Naive B cell (primary cell): ENCODE measurements around the gene OSBP2. TPM values are rescaled to one million over a fixed set of nuclear protein-coding genes. Genes with fewer than 3 reads are reported as not detected.

ENCODE experiments used
- ATAC-seq, 2 donors: fragments of 150-1000 bp; cut with Tn5 transposase; 2 replicates each; pipeline ENCODE4 v1.10.0; 2021; ENCODE audit warnings: low read depth in 2 of 2, mild to moderate bottlenecking in 2 of 2, moderate library complexity in 2 of 2
- DNase-seq: peaks from one replicate; pipeline ENCODE4 v3.0.0; 2022
- H3K27ac Mint-ChIP-seq, 6 donors: one replicate each; pipeline ENCODE4 v1.8.0; 2020 to 2022; ENCODE audit warnings: mild to moderate bottlenecking in 6 of 6, mixed read lengths in 6 of 6, moderate library complexity in 5 of 6, inconsistent platforms in 2 of 6
- H3K27me3 Mint-ChIP-seq, 3 donors: one replicate each; pipeline ENCODE4 v1.8.0; 2021 to 2022; ENCODE audit warnings: mixed read lengths in 3 of 3, mild to moderate bottlenecking in 1 of 3
- H3K36me3 Mint-ChIP-seq, 2 donors: one replicate each; pipeline ENCODE4 v1.8.0; 2020 to 2022; ENCODE audit warnings: mixed read lengths in 2 of 2, inconsistent platforms in 1 of 2, mild to moderate bottlenecking in 1 of 2
- H3K4me1 Mint-ChIP-seq, 3 donors: one replicate each; pipeline ENCODE4 v1.8.0; 2020 to 2022; ENCODE audit warnings: mixed read lengths in 3 of 3, inconsistent platforms in 1 of 3, mild to moderate bottlenecking in 1 of 3, moderate library complexity in 1 of 3
- H3K4me3 Mint-ChIP-seq, 8 donors: one replicate each; pipeline ENCODE4 v1.8.0; 2020 to 2022; ENCODE audit warnings: mild to moderate bottlenecking in 8 of 8, mixed read lengths in 8 of 8, moderate library complexity in 8 of 8, inconsistent platforms in 2 of 8
- H3K9me3 Mint-ChIP-seq, 7 donors: one replicate each; pipeline ENCODE4 v1.8.0; 2020 to 2022; ENCODE audit warnings: mixed read lengths in 7 of 7, mild to moderate bottlenecking in 5 of 7, inconsistent platforms in 2 of 7, moderate library complexity in 1 of 7
- polyA plus RNA-seq, 6 donors: library from polyadenylated mRNA; unstranded; fragments of 300-500 nt; fragmentation: Illumina TruSeq; gene quantifications; one replicate each; pipeline ENCODE4 v1.2.3, GENCODE V29; 2021; ENCODE audit warnings: low read depth in 6 of 6

The OSBP2 gene, protein sequence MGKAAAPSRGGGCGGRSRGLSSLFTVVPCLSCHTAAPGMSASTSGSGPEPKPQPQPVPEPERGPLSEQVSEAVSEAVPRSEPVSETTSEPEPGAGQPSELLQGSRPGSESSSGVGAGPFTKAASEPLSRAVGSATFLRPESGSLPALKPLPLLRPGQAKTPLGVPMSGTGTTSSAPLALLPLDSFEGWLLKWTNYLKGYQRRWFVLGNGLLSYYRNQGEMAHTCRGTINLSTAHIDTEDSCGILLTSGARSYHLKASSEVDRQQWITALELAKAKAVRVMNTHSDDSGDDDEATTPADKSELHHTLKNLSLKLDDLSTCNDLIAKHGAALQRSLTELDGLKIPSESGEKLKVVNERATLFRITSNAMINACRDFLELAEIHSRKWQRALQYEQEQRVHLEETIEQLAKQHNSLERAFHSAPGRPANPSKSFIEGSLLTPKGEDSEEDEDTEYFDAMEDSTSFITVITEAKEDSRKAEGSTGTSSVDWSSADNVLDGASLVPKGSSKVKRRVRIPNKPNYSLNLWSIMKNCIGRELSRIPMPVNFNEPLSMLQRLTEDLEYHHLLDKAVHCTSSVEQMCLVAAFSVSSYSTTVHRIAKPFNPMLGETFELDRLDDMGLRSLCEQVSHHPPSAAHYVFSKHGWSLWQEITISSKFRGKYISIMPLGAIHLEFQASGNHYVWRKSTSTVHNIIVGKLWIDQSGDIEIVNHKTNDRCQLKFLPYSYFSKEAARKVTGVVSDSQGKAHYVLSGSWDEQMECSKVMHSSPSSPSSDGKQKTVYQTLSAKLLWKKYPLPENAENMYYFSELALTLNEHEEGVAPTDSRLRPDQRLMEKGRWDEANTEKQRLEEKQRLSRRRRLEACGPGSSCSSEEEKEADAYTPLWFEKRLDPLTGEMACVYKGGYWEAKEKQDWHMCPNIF
- 1 to 10 TPM in 1 of 6 donors, under 1 TPM in 4, not detected in 1; 0.20 to 1.1 (median 0.61) TPM for polyA plus RNA-seq

DNA sequence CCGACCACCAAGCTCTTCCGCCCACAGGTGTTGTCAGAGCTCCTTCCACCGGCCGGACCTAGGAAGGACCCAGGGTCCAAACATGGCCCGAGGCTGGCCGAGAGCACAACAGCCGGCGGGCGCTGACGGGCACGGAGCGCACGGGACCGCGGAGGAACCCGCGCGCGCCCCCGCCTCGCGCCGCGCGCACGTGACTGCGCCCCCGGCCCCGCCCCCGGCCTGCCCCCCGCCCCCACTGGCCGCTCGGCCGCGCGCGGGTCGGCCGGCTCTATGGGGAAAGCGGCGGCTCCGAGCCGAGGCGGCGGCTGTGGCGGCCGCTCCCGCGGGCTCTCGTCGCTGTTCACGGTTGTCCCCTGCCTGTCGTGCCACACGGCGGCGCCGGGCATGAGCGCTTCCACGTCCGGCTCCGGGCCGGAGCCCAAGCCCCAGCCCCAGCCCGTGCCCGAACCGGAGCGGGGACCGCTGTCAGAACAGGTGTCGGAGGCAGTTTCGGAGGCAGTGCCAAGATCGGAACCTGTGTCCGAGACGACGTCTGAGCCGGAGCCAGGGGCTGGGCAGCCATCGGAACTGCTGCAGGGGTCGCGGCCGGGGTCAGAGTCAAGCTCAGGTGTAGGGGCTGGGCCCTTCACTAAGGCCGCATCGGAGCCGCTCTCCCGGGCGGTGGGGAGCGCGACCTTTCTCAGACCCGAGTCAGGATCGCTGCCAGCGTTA lies at the start of gene OSBP2:
Gene OSBP2 (plus strand): TSS at position 235 of the 711 bp plus-strand sequence. CDS start 36 bp downstream, at position 271.
- DNase-seq (peak; percentile 15), ATAC-seq (peak; percentile 51 to 52)
- Mint-ChIP-seq H3K4me3 (peak within 1 kb of the TSS; percentile 81 to 94 (median 92)), H3K27ac (peak within 1 kb of the TSS in 5 of 6 donors; percentile 72 to 95 (median 83)), H3K27me3 (peaks cover 38 to 57% (median 38%) of the 10 kb centered on the region in 3 donors), H3K4me1 (peaks cover 9 to 22% (median 12%) of the 10 kb centered on the region in 3 donors), H3K9me3 (no peaks in the 10 kb centered on the region), H3K36me3 (no peaks in the 10 kb centered on the region)

DNA sequence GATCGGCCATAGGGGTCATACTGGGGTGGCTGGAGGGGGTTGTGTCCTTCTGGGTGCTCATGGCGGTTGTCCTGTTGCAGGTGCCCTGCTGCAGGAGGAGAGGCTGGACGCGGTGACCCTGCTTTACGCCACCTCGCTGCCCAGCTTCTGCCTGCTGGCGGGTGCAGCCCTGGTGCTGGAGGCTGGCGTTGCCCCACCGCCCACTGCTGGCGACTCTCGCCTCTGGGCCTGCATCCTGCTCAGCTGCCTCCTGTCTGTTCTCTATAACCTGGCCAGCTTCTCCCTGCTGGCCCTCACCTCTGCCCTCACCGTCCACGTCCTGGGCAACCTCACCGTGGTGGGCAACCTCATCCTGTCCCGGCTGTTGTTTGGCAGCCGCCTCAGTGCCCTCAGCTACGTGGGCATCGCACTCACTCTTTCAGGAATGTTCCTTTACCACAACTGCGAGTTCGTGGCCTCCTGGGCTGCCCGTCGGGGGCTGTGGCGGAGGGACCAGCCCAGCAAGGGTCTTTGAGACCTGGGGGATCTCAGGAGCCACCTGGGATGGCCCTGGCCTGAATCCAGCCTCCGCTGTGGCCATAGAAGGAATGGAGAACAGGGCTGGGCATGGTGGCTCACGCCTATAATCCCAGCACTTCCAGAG lies 48.0 kb upstream of the OSBP2 start:
- H3K9me3 Mint-ChIP-seq = no peaks in the 10 kb centered on the region
- H3K27me3 Mint-ChIP-seq = no peaks in the 10 kb centered on the region
- H3K4me1 Mint-ChIP-seq = peaks cover 0 to 11% (median 0%) of the 10 kb centered on the region in 3 donors
- DNase-seq = no peak
- no peaks in the 10 kb centered on the region for H3K36me3 Mint-ChIP-seq
- H3K4me3 Mint-ChIP-seq = no peak overlapping the region
- peak overlapping the region in 1 of 6 donors; percentile 30 for H3K27ac Mint-ChIP-seq
- ATAC-seq = no peak

DNA sequence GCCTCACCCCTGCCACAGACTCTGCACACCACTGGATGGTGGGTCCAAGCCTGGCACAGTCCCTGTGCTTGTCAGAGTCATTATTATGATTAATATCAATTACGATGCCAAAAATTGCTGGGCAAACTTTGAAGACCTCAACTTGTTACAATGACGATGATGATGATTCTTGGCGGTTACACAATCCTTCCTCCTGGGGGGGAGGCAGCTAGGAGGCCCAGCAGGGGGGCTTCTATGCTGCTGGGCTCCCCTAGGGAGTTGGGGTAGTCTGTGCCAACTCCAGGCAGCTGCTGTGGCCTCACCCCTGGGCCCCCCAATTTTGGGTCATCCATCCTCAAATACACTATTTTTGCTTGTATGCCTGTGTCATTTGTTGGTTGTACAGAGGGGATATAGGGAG lies 47.1 kb upstream of the OSBP2 start:
- Mint-ChIP-seq H3K9me3 (no peaks in the 10 kb centered on the region), H3K36me3 (no peaks in the 10 kb centered on the region), H3K27me3 (no peaks in the 10 kb centered on the region), H3K27ac (no peak overlapping the region), H3K4me3 (no peak overlapping the region), H3K4me1 (peaks cover 0 to 11% (median 0%) of the 10 kb centered on the region in 3 donors)
- ATAC-seq (no peak), DNase-seq (no peak)

DNA sequence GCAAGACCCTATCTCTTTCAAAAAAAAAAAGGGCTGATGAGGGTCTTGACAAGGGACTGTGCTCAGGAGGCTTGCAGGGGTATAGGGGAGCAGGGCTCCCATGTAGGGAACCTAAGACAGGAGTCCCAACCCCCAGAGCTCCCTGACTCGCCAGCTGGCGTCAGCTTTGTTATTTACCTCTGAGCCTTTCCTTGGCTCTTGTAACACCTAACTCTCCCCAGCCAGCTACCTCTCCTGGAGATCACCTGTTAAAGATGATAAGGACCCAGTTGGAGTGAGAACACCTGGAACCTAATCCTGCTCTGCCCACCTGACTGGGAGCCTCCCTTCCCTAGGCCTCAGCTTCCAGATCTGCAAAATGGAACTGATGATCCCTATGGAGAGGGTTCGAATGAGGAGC lies 45.8 kb upstream of the OSBP2 start:
- no peaks in the 10 kb centered on the region for H3K9me3 Mint-ChIP-seq
- DNase-seq = no peak
- no peak for ATAC-seq
- H3K36me3 Mint-ChIP-seq = no peaks in the 10 kb centered on the region
- H3K4me1 Mint-ChIP-seq = peaks cover 0 to 11% (median 0%) of the 10 kb centered on the region in 3 donors
- peak overlapping the region in 1 of 6 donors; percentile 61 for H3K27ac Mint-ChIP-seq
- no peaks in the 10 kb centered on the region for H3K27me3 Mint-ChIP-seq
- H3K4me3 Mint-ChIP-seq = no peak overlapping the region

DNA sequence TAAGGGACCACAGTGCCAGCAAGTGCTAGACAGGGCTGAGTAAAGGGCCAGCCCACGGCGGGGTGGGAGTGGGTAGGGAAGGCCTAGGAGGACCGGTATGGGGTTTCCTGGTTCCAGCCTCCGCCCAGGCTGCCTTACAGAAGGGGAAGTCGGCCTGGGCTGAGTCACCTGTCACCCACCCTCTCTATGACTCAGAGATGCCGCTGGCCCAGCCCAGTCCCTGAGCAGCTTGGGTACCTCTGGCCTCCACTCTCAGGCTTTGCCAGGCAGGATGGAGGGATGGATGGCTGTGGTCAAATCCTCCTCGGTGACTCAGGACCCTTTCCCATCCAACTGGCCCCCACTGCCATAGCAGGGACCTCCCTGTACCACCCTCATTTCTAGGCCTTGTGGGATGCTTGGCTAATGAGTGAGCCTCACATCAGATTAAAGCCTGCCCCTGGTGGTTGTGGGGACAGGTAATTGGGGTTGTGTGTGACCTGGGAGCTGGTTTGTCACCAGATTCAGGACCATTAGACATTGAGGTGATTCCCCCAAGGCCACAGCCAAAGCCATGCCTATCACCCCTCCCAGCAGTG lies 45.2 kb upstream of the OSBP2 start:
- no peak for DNase-seq
- peaks cover 0 to 11% (median 3%) of the 10 kb centered on the region in 3 donors for H3K4me1 Mint-ChIP-seq
- H3K27me3 Mint-ChIP-seq = no peaks in the 10 kb centered on the region
- H3K4me3 Mint-ChIP-seq = peak overlapping the region in 1 of 8 donors; percentile 66
- H3K36me3 Mint-ChIP-seq = no peaks in the 10 kb centered on the region
- peak; percentile 64 for ATAC-seq
- H3K9me3 Mint-ChIP-seq = no peaks in the 10 kb centered on the region
- H3K27ac Mint-ChIP-seq = no peak overlapping the region

- no peaks in the 10 kb centered on the region for H3K27me3 Mint-ChIP-seq
- H3K36me3 Mint-ChIP-seq = no peaks in the 10 kb centered on the region
- H3K4me3 Mint-ChIP-seq = no peak overlapping the region
- no peak overlapping the region for H3K27ac Mint-ChIP-seq
- H3K9me3 Mint-ChIP-seq = no peaks in the 10 kb centered on the region
- peaks cover 0 to 11% (median 3%) of the 10 kb centered on the region in 3 donors for H3K4me1 Mint-ChIP-seq
- DNase-seq = no peak
- ATAC-seq = no peak
Measured at GRCh38 chr22:30650508-30651116, 44.1 kb upstream of the OSBP2 start.

DNA sequence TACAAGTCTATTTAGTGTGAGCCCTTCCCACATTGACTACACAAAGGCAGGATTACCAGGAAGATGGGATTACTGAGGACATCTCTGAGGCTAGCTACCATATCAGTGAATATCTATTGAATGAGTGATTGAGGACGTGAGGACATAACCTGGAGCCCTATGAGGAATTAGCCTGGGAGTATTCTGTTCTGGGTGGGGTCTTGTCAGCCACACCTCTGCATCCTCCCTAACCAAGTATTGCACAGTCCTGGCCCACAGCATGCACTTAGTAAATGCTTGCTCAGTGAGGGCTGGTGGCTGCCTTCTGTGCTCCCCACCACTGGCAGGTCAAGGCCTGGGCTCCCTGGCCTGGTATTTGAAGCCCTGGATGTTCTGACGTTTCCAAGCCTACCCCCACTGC lies 41.8 kb upstream of the OSBP2 start:
- Mint-ChIP-seq H3K4me3 (no peak overlapping the region), H3K27ac (no peak overlapping the region), H3K27me3 (no peaks in the 10 kb centered on the region), H3K9me3 (no peaks in the 10 kb centered on the region), H3K36me3 (no peaks in the 10 kb centered on the region), H3K4me1 (peaks cover 0 to 10% (median 3%) of the 10 kb centered on the region in 3 donors)
- ATAC-seq (no peak), DNase-seq (no peak)

GRCh38 chr22:30654361-30654760 lies 40.3 kb upstream of the OSBP2 start:
- H3K27ac Mint-ChIP-seq = peak overlapping the region in 1 of 6 donors; percentile 78
- peaks cover 0 to under 1% of the 10 kb centered on the region in 2 donors for H3K36me3 Mint-ChIP-seq
- H3K4me1 Mint-ChIP-seq = peaks cover 0 to 4% (median 3%) of the 10 kb centered on the region in 3 donors
- H3K27me3 Mint-ChIP-seq = no peaks in the 10 kb centered on the region
- DNase-seq (no peak), ATAC-seq (no peak)
- H3K9me3 Mint-ChIP-seq = no peaks in the 10 kb centered on the region
- peak overlapping the region in 1 of 8 donors; percentile 2 for H3K4me3 Mint-ChIP-seq

- no peak for ATAC-seq
- H3K27ac Mint-ChIP-seq = no peak overlapping the region
- H3K9me3 Mint-ChIP-seq = no peaks in the 10 kb centered on the region
- H3K36me3 Mint-ChIP-seq = peaks cover 0 to 12% of the 10 kb centered on the region in 2 donors
- H3K27me3 Mint-ChIP-seq = no peaks in the 10 kb centered on the region
- H3K4me1 Mint-ChIP-seq = peaks cover 0 to 3% (median 0%) of the 10 kb centered on the region in 3 donors
- no peak for DNase-seq
- H3K4me3 Mint-ChIP-seq = no peak overlapping the region
Measured at GRCh38 chr22:30655532-30655931, 39.1 kb upstream of the OSBP2 start.

DNA sequence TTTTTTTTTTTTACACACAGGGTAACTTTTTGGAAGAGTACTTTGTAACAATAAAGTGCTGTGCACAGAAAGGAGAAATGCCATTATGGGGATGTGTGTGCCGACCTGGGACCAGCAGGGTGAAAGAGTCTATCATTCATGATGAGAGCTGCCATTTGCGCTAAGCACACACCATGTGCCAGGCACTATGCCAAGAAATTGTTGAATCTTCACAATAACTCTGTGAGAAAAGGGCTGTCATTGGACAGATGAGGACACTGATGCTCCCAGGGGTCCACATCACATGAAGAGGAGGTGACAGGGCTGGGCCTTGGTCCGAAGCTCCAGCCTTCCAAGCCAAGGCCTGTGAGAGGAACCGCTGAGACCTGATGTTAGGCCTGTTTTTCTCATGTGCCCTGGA lies 32.6 kb upstream of the OSBP2 start:
- DNase-seq (no peak), ATAC-seq (no peak)
- Mint-ChIP-seq H3K27me3 (no peaks in the 10 kb centered on the region), H3K4me1 (peaks cover 10 to 22% (median 12%) of the 10 kb centered on the region in 3 donors), H3K9me3 (no peaks in the 10 kb centered on the region), H3K4me3 (peak overlapping the region in 1 of 8 donors; percentile 36), H3K36me3 (peaks cover 11 to 29% of the 10 kb centered on the region in 2 donors), H3K27ac (peak overlapping the region in 1 of 6 donors; percentile 21)

DNA sequence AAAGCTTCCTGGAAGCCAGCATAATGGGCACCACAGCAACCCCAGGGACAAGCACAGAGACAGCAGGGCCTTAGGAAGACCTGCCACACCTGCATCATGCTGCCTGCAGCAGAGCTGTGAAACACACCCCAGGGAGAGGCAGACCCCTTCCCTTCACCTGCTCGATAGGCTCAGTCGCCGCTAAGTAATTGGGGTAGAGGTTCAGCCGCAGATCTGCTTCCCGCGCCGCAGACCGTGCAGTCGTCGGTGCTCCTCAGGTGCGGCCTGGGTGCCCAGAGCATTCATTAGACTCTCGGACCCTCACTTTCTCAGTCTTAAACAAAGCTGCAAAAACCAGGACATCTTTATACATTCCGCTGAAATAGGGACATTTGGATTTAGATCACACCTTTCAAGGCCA lies 29.9 kb upstream of the OSBP2 start:
- Mint-ChIP-seq H3K4me1 (peaks cover 20 to 33% (median 26%) of the 10 kb centered on the region in 3 donors), H3K27ac (no peak overlapping the region), H3K9me3 (no peaks in the 10 kb centered on the region), H3K36me3 (peaks cover 11 to 25% of the 10 kb centered on the region in 2 donors), H3K4me3 (peak overlapping the region in 3 of 8 donors; percentile 33 to 92 (median 47)), H3K27me3 (no peaks in the 10 kb centered on the region)
- no peak for DNase-seq
- ATAC-seq = no peak

GRCh38 chr22:30665266-30665665 lies 29.4 kb upstream of the OSBP2 start:
- no peaks in the 10 kb centered on the region for H3K9me3 Mint-ChIP-seq
- no peak overlapping the region for H3K27ac Mint-ChIP-seq
- peaks cover 20 to 33% (median 26%) of the 10 kb centered on the region in 3 donors for H3K4me1 Mint-ChIP-seq
- peaks cover 11 to 20% of the 10 kb centered on the region in 2 donors for H3K36me3 Mint-ChIP-seq
- H3K27me3 Mint-ChIP-seq = no peaks in the 10 kb centered on the region
- ATAC-seq (no peak), DNase-seq (no peak)
- H3K4me3 Mint-ChIP-seq = peak overlapping the region in 3 of 8 donors; percentile 27 to 92 (median 45)
